PC-9 (cell line): ENCODE results near the gene MACROD2.

Experiments used
- EZH2 ChIP-seq: fragments of 200-600 bp; sonication (generic); IDR thresholded peaks from 2 replicates; pipeline ENCODE4 v1.8.0; 2017; ENCODE audit warnings: antibody characterized with exemption, low read depth
- TF ChIP-seq, protein P1 (sequence below): fragments of 200-600 bp; sonication (generic); conservative IDR thresholded peaks from 2 replicates; pipeline ENCODE4 v1.6.1; 2017; ENCODE audit warnings: mixed run types, antibody characterized with exemption, mild to moderate bottlenecking, moderate library complexity

DNA sequence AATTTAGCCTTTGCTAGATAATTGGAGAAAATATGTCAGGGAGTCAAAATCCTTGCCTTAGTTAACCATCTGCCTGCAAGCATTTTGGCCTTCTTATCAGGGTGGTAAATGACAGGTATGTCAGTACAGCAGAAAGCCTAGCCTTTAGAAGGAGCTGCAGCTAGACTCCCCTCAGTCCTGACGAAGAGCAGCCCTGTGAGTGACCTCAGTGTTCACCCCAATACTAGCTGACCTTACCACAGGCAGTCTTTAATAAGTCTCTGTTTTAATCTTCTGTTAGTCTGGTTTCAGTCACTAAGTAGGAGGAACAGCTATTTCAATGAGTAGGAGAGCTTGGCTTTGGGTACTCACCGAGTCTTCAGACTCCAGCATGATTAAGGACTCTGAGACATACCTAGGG lies 682.1 kb downstream of the MACROD2 start:
- TF ChIP-seq, protein P1, sequence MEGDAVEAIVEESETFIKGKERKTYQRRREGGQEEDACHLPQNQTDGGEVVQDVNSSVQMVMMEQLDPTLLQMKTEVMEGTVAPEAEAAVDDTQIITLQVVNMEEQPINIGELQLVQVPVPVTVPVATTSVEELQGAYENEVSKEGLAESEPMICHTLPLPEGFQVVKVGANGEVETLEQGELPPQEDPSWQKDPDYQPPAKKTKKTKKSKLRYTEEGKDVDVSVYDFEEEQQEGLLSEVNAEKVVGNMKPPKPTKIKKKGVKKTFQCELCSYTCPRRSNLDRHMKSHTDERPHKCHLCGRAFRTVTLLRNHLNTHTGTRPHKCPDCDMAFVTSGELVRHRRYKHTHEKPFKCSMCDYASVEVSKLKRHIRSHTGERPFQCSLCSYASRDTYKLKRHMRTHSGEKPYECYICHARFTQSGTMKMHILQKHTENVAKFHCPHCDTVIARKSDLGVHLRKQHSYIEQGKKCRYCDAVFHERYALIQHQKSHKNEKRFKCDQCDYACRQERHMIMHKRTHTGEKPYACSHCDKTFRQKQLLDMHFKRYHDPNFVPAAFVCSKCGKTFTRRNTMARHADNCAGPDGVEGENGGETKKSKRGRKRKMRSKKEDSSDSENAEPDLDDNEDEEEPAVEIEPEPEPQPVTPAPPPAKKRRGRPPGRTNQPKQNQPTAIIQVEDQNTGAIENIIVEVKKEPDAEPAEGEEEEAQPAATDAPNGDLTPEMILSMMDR = no peak
- TF ChIP-seq EZH2 = no peak
